ENCODE results near the gene ACVR1C. TPM values are rescaled to one million over a fixed set of nuclear protein-coding genes. Genes with fewer than 3 reads are reported as not detected.

ACVR1C gene
- total RNA-seq, 1 donor: 0.43 TPM

- TF ChIP-seq, protein P1, sequence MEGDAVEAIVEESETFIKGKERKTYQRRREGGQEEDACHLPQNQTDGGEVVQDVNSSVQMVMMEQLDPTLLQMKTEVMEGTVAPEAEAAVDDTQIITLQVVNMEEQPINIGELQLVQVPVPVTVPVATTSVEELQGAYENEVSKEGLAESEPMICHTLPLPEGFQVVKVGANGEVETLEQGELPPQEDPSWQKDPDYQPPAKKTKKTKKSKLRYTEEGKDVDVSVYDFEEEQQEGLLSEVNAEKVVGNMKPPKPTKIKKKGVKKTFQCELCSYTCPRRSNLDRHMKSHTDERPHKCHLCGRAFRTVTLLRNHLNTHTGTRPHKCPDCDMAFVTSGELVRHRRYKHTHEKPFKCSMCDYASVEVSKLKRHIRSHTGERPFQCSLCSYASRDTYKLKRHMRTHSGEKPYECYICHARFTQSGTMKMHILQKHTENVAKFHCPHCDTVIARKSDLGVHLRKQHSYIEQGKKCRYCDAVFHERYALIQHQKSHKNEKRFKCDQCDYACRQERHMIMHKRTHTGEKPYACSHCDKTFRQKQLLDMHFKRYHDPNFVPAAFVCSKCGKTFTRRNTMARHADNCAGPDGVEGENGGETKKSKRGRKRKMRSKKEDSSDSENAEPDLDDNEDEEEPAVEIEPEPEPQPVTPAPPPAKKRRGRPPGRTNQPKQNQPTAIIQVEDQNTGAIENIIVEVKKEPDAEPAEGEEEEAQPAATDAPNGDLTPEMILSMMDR (IDR thresholded peaks at IDR 0.05; ENCODE audit: insufficient read depth, low read depth, low read length): no peak
- no peak for DNase-seq (ENCODE audit: low read depth)
- no peak overlapping the region for H3K4me3 ChIP-seq (ENCODE audit: low read depth, low read length)
Measured at GRCh38 chr2:157489983-157490382, 138.7 kb downstream of the ACVR1C start.

GRCh38 chr2:157488877-157489276 lies 139.8 kb downstream of the ACVR1C start:
- DNase-seq (ENCODE audit: low read depth): no peak
- TF ChIP-seq, protein P1 (IDR thresholded peaks at IDR 0.05; ENCODE audit: insufficient read depth, low read depth, low read length): no peak
- H3K4me3 ChIP-seq (ENCODE audit: low read depth, low read length): no peak overlapping the region

DNA sequence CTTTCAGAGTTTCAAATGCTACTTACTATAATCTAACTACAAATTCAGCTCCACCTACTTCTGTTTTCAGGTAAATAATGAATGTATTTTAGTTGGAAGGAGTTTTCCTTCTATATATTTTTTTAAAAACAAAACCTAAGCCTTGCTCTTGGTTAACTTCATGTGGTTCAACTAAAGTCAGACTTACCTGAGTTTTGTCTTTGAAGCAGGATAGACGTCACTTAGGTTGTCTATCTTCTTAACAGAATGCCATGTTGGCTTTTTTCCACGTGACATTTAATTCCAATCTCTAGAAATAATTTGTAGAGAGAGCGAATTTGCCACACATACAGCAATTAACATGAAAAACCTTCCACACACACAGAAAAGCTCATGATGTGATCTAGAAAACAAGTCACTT lies 140.9 kb downstream of the ACVR1C start:
- no peak for DNase-seq (ENCODE audit: low read depth)
- TF ChIP-seq, protein P1 (IDR thresholded peaks at IDR 0.05; ENCODE audit: insufficient read depth, low read depth, low read length): no peak
- no peak overlapping the region for H3K4me3 ChIP-seq (ENCODE audit: low read depth, low read length)

DNA sequence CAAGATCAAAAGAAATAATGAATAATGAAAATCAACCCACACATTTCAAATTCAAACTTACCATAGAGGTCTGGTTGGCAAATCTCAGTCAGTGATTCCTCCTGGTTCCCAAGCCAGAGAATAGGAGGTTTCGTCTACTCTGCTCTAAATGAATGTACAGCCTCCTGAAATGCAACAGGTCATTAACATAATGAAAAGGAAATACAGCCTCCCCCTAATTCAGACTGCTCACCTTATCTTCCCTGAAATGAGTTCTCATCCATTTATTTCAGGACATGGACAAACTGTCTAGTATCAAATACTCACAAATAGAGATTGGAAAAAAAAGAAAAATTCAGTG lies 141.4 kb downstream of the ACVR1C start:
- no peak for DNase-seq (ENCODE audit: low read depth)
- H3K4me3 ChIP-seq (ENCODE audit: low read depth, low read length): no peak overlapping the region
- TF ChIP-seq, protein P1 (IDR thresholded peaks at IDR 0.05; ENCODE audit: insufficient read depth, low read depth, low read length): no peak

DNA sequence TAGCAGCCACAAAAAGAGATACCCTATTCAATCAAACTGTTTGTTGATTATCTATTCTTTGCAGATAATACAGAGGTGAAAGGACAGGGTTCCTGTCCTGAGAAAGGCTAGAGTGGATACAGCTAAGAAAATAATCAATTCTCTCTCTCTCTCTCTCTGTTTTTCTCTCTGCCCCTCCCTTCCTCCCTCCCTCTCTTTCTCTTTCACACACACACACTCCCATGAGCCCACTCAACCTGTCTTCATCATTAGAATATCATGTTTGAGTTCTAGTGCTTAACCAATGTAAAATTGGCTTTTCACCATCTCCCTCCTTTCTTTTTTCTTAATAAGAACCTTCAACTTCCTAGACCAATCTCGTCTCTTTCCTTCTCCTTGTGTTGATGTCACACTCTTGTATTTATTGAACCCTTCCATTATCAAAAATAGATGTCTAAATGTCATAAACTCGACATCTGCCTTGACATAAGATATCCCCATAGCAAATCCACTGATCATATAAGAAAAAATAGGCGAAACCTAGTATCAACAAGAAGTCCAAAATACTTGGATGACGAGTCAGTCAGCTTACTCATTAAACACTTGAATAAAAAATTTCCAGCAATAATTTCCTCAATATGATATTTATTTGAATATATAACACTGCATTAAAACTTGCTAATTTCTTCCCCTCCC lies 141.9 kb downstream of the ACVR1C start:
- TF ChIP-seq, protein P1 (IDR thresholded peaks at IDR 0.05; ENCODE audit: insufficient read depth, low read depth, low read length): no peak
- H3K4me3 ChIP-seq (ENCODE audit: low read depth, low read length): no peak overlapping the region
- no peak for DNase-seq (ENCODE audit: low read depth)

DNA sequence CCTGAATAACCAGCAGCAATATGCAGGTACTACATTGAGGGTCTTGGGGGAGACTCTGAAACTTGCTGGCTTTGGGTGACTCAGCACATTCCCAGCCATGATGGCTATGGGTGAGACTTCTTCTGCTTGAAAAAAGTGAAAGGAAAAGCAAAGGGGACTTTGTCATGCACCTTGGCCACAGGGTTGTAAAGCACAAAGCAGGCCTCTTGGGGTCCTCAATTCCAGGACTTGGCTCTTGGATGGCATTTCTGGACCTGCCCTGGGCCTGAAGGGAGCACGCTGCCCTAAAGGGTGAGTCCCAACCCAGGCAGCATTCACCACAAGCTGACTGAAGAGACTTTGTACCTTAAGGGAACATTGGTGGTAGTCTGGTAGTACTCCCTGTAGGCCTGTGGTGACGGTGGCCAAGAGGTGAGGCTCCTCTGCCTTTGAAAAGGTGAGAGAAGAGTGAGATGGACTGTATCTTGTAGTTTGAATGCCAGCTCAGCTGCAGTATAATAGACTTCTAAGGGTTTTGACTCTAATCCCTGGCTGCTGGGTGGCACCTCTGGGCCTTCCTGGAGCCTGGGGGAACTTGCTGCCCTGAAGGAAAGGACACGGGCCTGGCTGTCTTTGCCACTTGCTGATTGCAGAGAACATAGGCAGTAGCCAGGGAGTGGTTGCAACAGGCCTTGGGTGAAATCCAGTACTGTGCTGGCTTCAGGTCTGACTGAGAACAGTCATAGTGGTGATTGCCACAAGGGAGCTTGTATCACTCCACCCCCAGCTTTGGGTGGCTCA lies 148.3 kb downstream of the ACVR1C start:
- TF ChIP-seq, protein P1 (IDR thresholded peaks at IDR 0.05; ENCODE audit: insufficient read depth, low read depth, low read length): no peak
- H3K4me3 ChIP-seq (ENCODE audit: low read depth, low read length): no peak overlapping the region
- DNase-seq (ENCODE audit: low read depth): peak; percentile 5

Measured in fibroblast of villous mesenchyme (primary cell).